Natural killer cell treated with Interleukin-12 subunit alpha and Interleukin-12 subunit beta and Interleukin-15 and Interleukin-18, amount 100 ng/mL, for 72 hours (primary cell): Measurements from ENCODE around the gene COL15A1. TPM values are rescaled to one million over a fixed set of nuclear protein-coding genes. Genes with fewer than 3 reads are reported as not detected.
A peak's percentile ranks its signal among the peaks of the same experiment; 100 is the strongest.

Source experiments
- ATAC-seq, 2 donors: fragments of 150-1000 bp; cut with Tn5 transposase in 1 of 2; sonication (Bioruptor Pico), chemical (Tn5 transposase) in 1 of 2; 2 replicates each; pipeline ENCODE4 v1.10.0; 2021
- DNase-seq: peaks from one replicate; pipeline ENCODE4 v3.0.0; 2022; ENCODE audit warnings: low spot score
- H3K27ac Mint-ChIP-seq, 2 donors: 1 replicate in 1 of 2; 2 replicates in 1 of 2; pipeline ENCODE4 v1.8.0; 2022; ENCODE audit warnings: mixed read lengths in 2 of 2, mild to moderate bottlenecking in 1 of 2, moderate library complexity in 1 of 2
- H3K27me3 Mint-ChIP-seq, 2 donors: 1 replicate in 1 of 2; 2 replicates in 1 of 2; pipeline ENCODE4 v1.8.0; 2022; ENCODE audit warnings: mixed read lengths in 2 of 2
- H3K36me3 Mint-ChIP-seq: one replicate; pipeline ENCODE4 v1.8.0; 2022; ENCODE audit warnings: mixed read lengths
- H3K4me1 Mint-ChIP-seq, 2 donors: 1 replicate in 1 of 2; 2 replicates in 1 of 2; pipeline ENCODE4 v1.8.0; 2022; ENCODE audit warnings: low read depth in 2 of 2, mixed read lengths in 2 of 2, mild to moderate bottlenecking in 1 of 2
- H3K4me3 Mint-ChIP-seq: one replicate; pipeline ENCODE4 v1.8.0; 2022; ENCODE audit warnings: mixed read lengths
- H3K9me3 Mint-ChIP-seq: 2 replicates; pipeline ENCODE4 v1.8.0; 2022; ENCODE audit warnings: mixed read lengths
- total RNA-seq, 2 donors: library from RNA; stranded (reverse); gene quantifications; one replicate each; pipeline ENCODE4 v1.2.3, GENCODE V29; 2022

The COL15A1 gene
- total RNA-seq, 2 donors from 2014 or later = 0.14 to 0.47 TPM

DNA sequence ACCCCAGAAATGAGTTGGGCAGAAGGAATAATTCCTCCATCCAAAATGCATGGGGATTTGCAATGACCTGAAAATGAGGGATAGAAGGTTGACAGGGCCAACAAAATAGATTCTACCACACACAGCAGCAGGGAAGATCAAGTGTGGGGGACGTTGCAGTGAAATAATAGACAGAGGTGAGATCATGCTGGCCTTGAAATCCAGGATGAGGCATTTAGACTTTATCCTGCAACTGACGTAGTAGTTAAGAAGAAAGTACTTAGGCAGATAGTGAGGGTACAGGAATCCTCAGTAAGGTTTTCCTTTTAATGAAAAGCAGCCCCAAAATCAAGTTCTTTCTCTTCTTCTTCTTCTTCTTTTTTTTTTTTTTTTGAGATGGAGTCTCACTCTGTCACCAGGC is 129.6 kb downstream of the COL15A1 start:
- ATAC-seq (no peak), DNase-seq (no peak)
- Mint-ChIP-seq H3K27me3 (no peaks in the 10 kb centered on the region), H3K9me3 (no peaks in the 10 kb centered on the region), H3K36me3 (no peaks in the 10 kb centered on the region), H3K4me1 (peaks cover 52 to 69% of the 10 kb centered on the region in 2 donors), H3K4me3 (no peak overlapping the region), H3K27ac (peak overlapping the region in 1 of 2 donors; percentile 18)

DNA sequence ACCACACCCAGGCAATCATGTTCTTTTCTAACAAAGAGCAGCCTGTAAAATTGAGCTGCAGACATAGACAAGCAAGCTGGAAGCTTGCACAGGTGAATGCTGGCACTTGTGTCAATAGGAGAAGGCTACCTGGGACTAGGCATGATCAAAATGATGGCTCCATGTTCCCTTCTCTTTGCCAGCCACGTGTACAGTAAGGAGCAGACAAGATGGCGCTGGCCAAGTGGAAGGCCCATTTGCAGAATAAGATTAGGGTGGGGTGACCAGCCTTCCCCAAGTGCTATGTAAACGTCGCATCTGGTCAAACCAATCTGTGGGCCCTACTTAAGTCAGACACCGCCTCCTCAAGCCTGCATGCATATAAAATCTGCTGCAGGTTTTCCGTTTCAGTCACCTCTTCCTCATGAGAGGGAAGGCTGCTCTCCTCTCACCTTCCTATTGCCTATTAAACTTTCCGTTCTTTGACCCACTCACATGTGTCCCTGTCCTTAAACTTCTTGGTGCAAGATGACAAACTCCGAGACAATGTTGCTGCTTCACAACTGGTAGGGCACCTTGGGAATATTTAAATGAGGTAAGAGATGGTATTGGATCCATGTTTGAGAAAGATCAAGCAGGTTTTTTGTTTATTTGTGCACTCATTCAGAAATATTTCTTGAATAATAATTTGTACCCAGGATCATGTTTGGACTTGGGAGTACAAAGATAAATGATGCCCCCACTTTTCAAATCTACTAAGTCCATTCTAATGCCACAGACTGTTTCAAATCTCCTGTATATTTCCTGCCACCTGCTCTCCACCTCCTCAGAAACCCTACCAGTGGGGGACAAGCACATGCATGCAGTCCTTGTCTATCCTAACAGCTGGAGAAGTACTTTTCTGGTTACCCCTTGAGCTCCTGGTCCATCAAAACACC is 130.5 kb downstream of the COL15A1 start:
- Mint-ChIP-seq H3K9me3 (no peaks in the 10 kb centered on the region), H3K4me1 (peaks cover 51 to 67% of the 10 kb centered on the region in 2 donors), H3K4me3 (no peak overlapping the region), H3K27ac (peak overlapping the region; percentile 9 to 96), H3K27me3 (no peaks in the 10 kb centered on the region), H3K36me3 (no peaks in the 10 kb centered on the region)
- DNase-seq (no peak), ATAC-seq (no peak)

DNA sequence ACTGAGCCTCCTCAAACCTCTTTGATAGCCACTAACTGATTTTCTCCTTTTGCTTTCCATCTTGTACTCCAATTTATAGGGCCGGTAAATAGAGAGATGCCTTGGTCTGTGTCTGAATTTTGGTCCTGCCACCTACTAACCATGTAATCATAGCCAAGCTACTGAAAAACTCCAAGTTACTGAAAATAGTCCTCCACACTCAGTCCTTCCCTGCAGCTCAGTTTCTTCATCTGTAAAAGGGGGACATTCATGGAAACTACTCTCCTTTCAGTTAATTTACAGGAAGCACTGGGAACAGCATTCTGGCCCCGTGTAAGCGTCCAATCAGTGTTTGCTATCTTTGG is 131.2 kb downstream of the COL15A1 start:
- ATAC-seq = no peak

DNA sequence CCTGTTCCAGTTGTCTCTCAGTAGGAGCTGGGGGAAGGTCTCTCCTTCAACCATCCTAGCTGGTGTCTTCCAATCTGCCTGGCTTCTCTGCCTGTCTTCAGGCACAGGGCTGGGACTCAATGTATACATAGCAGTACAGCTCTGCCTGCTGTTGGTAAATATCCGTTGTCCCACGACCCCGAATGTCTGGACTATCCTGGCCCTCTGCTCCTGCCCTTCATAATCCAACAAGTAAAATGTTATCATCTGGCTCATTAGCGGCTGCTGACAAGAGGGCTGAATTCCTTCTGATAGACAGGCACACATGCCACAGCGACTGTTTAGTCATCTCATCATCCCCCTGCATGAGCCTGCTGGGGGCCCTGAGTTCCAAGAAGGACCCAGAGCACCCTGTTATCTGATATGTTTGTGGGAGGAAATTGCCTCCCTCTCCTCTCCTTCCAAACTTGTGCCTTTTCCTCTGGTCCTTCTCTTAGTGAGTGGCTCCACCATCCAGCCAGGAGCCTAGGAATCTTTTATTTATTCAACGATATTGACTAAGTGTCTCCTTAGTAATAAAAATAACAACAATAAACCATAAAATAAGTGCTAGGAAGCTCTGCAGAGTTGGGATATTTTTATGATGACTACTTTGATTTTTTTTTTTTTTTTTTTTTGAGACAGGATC is 131.7 kb downstream of the COL15A1 start:
- no peak overlapping the region for H3K4me3 Mint-ChIP-seq
- ATAC-seq = no peak
- peak overlapping the region; percentile 9 to 96 for H3K27ac Mint-ChIP-seq

More for the DNA sequence above, 131.2 kb downstream of the COL15A1 start:
- H3K4me3 Mint-ChIP-seq = no peak overlapping the region
- H3K36me3 Mint-ChIP-seq = no peaks in the 10 kb centered on the region
- H3K9me3 Mint-ChIP-seq = no peaks in the 10 kb centered on the region
- H3K27ac Mint-ChIP-seq = peak overlapping the region; percentile 9 to 96
- no peaks in the 10 kb centered on the region for H3K27me3 Mint-ChIP-seq
- DNase-seq = no peak
- H3K4me1 Mint-ChIP-seq = peaks cover 51 to 68% of the 10 kb centered on the region in 2 donors

DNA sequence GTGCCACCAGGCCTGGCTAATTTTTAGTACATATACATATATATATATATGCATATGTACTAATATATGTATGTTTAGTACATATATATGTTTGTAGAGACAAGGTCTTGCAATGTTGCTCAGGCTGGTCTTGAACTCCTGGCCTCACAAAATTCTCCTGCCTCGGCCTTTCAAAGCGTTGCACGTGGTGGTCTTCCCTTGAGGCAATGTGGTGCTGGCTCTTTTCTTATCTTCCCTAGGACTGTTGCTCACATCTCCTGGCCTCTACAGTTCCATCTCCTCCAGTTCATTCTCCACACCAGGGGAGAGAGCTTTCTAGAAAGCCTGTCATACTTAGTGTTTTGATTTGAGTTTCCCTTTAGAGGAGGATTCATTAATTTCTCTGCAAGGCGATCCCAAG is 132.3 kb downstream of the COL15A1 start:
- Mint-ChIP-seq H3K9me3 (no peaks in the 10 kb centered on the region), H3K4me3 (peak overlapping the region; percentile 55), H3K4me1 (peaks cover 56 to 68% of the 10 kb centered on the region in 2 donors), H3K36me3 (no peaks in the 10 kb centered on the region), H3K27ac (peak overlapping the region; percentile 81 to 96), H3K27me3 (no peaks in the 10 kb centered on the region)
- DNase-seq (no peak), ATAC-seq (no peak)

More for the DNA sequence above, 131.7 kb downstream of the COL15A1 start:
- Mint-ChIP-seq H3K9me3 (no peaks in the 10 kb centered on the region), H3K4me1 (peaks cover 51 to 68% of the 10 kb centered on the region in 2 donors), H3K36me3 (no peaks in the 10 kb centered on the region), H3K27me3 (no peaks in the 10 kb centered on the region)
- DNase-seq = no peak

DNA sequence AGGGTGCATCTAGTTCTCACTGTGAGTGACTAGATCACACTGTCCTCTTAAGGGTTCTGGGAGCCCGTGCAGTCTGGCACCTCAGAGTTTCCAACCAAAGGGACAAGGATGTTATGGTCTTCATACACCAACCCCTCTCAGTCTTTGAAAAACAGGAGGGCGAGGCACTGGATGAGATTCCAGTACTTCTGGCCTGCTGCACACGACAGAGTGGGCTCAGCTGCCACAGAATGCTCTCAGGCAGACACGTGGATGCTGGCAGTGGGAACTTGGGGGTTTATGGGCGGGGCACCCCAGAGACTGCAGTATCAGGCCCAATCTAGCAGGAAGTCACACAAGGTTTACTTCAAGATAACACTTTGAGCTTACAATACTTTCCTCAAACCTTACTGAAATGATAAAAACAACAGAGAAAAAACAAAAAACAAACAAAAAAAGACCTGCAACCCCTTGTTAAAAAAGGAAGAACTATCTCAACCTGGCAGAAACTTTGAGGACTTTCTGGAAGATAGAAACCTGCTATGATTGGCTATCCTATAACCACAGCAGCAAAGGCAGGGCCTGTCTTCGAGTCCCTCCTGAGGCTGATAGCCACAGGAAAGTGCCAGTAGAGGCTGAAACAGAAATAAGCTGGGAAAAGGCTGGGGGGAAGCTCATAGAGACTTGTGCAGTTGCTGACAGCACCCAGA is 132.9 kb downstream of the COL15A1 start:
- H3K27me3 Mint-ChIP-seq = no peaks in the 10 kb centered on the region
- peaks cover 51 to 62% of the 10 kb centered on the region in 2 donors for H3K4me1 Mint-ChIP-seq
- no peaks in the 10 kb centered on the region for H3K36me3 Mint-ChIP-seq
- H3K9me3 Mint-ChIP-seq = no peaks in the 10 kb centered on the region
- H3K27ac Mint-ChIP-seq = peak overlapping the region; percentile 81 to 96
- peak overlapping the region; percentile 55 for H3K4me3 Mint-ChIP-seq
- DNase-seq (no peak), ATAC-seq (peak; percentile 77 to 86)

DNA sequence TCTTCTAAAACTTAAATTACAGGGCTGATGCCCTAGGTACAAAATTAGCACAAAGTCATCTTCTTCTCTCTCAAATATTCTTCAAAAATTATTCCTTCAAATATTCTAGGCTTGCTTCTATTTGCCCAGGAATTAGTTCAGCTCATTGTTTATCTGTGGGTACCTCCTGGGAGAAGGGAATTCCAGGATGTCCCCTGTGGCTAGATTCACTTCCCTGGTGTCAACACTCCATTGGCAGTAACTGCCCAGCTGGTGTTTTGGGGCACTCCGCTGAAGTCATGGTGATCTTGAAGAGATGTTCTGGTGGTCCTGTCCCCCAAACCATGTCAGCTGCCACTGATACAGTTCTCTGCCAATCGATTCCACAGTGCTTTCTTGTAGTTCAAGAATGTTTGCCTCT is 135.0 kb downstream of the COL15A1 start:
- Mint-ChIP-seq H3K27me3 (no peaks in the 10 kb centered on the region), H3K4me1 (peaks cover 48 to 50% of the 10 kb centered on the region in 2 donors), H3K9me3 (no peaks in the 10 kb centered on the region), H3K4me3 (no peak overlapping the region), H3K36me3 (no peaks in the 10 kb centered on the region), H3K27ac (peak overlapping the region; percentile 60 to 77)
- DNase-seq (no peak), ATAC-seq (no peak)

DNA sequence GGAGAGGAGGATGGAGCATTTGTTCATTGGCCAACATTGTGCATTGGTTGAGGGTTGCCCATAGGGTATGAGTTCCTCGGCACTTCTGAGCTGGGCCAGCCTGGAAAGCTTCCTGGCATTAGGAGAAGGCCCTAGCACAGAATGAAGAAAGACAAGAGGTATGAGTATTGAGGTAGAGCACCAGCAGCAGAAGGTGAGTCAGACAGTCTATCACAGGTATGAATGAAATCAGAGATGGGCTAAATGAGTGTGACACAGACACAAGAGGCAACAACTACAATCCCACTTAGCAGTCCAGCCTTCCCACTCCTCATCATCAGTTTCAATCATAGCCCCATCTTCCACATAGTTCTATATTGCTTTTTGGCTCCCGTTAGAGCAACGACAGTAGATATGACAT is 135.8 kb downstream of the COL15A1 start:
- H3K36me3 Mint-ChIP-seq = no peaks in the 10 kb centered on the region
- peaks cover 45 to 48% of the 10 kb centered on the region in 2 donors for H3K4me1 Mint-ChIP-seq
- peak overlapping the region; percentile 60 to 77 for H3K27ac Mint-ChIP-seq
- H3K27me3 Mint-ChIP-seq = no peaks in the 10 kb centered on the region
- DNase-seq = no peak
- no peak for ATAC-seq
- no peaks in the 10 kb centered on the region for H3K9me3 Mint-ChIP-seq
- H3K4me3 Mint-ChIP-seq = no peak overlapping the region

DNA sequence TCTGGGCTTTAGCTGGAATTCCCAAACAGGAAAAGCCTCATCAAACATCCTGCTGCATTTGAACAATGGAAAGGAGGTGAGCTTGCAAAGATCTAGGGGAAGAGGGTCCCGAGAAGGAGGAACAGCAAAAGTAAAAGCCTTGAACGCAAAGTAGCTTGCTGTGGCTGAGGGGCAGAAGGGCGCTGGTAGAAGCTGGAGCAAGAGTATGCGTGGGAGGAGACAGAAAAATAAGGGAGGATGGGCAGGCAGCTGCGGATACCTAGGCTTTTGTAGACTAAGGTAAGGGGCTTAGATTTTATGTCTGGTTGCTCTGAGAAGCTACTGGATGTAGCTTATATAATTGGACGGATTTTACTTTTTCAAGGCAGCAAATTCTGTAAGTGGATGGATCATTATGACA is 139.3 kb downstream of the COL15A1 start:
- Mint-ChIP-seq H3K9me3 (no peaks in the 10 kb centered on the region), H3K27me3 (no peaks in the 10 kb centered on the region), H3K27ac (peak overlapping the region in 1 of 2 donors; percentile 38), H3K4me3 (no peak overlapping the region), H3K36me3 (no peaks in the 10 kb centered on the region), H3K4me1 (peaks cover 38 to 40% of the 10 kb centered on the region in 2 donors)
- DNase-seq = no peak
- ATAC-seq = no peak

DNA sequence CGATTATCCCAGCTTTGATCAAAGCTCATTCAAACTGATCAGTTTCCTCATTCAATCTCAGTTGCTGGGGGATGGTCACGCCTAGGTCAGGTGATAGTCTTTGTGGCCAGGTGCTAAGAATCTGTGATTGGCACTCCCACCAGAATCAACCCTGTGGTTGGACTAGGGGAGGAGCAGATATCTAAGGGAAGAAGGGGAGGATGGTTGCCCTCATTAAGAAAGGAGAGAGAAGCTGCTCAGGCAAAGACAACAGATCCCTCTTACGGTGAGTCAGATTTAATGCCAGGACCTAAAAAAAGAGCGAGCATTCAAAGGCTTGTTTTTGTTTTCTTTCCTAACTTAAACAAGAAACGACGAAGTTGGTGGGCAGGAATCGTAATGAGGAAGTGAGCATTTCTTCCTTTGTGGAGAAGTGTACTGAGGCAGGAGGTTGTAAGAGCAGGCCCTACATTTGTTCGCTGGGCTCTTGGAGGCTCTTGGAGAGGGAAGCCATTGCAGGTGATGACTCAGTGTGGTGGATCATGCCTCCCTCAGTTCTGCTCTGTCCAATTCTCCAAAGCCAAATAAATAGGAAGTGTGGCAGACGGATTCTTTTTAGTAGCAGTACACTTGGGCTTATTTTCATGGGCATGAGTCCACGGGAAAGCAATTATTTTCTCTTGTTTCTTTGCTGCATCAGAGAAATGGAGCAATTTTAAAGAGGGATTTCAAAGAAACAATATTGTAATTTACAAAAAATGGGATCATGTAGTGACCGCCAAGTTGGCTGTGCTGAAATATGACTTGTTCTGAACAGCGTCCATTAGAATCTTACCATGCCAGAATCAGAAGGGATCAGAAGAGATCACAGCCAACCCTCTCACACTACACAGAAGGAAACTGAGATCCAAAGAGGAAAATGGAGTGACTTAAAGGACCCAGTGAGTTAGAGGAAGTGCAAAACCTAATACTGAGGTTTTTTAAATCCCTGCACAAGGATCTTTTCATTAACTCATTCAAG is 142.5 kb downstream of the COL15A1 start:
- Mint-ChIP-seq H3K36me3 (no peaks in the 10 kb centered on the region), H3K27me3 (no peaks in the 10 kb centered on the region), H3K4me1 (peaks cover 36 to 39% of the 10 kb centered on the region in 2 donors), H3K4me3 (no peak overlapping the region), H3K27ac (peak overlapping the region; percentile 21 to 45), H3K9me3 (peaks cover 2% of the 10 kb centered on the region)
- ATAC-seq (no peak), DNase-seq (no peak)

DNA sequence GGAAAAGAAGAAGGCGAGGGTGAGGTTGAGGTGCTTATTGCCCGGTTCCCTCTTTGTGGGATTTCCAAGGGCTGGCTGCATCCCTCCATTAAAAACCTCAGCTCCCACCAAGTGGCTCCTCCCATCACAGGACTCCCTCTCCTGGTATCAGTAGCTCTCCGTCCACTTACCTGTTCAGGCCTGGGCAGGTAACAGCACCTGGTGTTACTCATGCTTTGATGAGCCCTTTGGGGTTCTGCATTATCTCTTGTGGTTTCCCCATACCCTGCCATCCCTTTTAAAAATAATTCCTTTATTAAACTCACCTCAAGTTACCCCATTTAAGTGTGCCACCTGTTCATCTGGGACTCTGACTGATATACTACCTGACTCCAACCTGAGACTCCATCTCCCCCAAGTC is 143.8 kb downstream of the COL15A1 start:
- DNase-seq = no peak
- H3K4me1 Mint-ChIP-seq = peaks cover 45 to 50% of the 10 kb centered on the region in 2 donors
- H3K36me3 Mint-ChIP-seq = no peaks in the 10 kb centered on the region
- H3K27ac Mint-ChIP-seq = peak overlapping the region in 1 of 2 donors; percentile 11
- H3K9me3 Mint-ChIP-seq = peaks cover 5% of the 10 kb centered on the region
- H3K4me3 Mint-ChIP-seq = no peak overlapping the region
- ATAC-seq = no peak
- H3K27me3 Mint-ChIP-seq = no peaks in the 10 kb centered on the region

DNA sequence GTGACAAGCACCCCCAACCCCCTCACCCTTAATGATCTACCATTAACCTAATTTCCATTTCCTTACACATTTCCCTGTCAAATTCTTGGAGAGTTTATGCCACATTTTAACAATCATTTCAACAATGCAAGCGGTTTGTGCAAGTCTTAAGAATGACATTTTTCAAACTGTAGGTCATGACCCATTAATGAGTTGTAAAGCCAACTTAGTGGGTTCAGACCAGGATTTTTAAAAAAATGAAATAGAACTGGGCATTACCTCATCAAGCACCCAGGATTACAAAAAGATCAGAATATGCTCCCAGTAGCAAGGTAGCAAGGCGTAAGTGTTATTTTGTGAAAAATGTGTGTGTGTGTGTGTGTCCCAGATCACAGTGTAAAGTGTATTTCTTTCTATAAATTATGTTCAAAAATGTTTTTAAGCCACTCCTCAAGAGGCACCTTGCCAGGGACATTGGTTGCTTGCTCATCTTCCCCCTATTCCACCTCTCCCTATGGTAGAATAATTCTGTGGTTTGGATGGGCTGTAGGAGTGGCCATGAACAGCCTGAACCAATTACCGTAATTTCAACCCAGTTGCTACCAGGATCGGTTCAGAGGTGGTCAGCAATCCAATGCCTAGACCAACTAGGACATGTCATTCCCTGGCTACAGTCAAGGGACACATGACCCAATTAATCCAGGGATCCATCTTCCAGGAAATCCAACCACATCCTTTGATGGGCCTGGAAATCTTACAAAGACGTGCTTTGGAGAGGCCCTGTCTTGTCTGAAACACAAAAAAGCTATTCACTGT is 146.8 kb downstream of the COL15A1 start:
- peaks cover 51 to 59% of the 10 kb centered on the region in 2 donors for H3K4me1 Mint-ChIP-seq
- H3K9me3 Mint-ChIP-seq = peaks cover 5% of the 10 kb centered on the region
- H3K27ac Mint-ChIP-seq = peak overlapping the region; percentile 99
- H3K4me3 Mint-ChIP-seq = no peak overlapping the region
- H3K27me3 Mint-ChIP-seq = no peaks in the 10 kb centered on the region
- DNase-seq = no peak
- no peak for ATAC-seq
- no peaks in the 10 kb centered on the region for H3K36me3 Mint-ChIP-seq
